Neural crest cell (in vitro differentiated cells): Measurements from ENCODE around the gene AHNAK. TPM values are rescaled to one million over a fixed set of nuclear protein-coding genes. Genes with fewer than 3 reads are reported as not detected.

Experiments
- DNase-seq: peaks from one replicate; pipeline ENCODE4 v3.0.0; 2021; ENCODE audit warnings: low read depth, mixed read lengths, low spot score
- H3K27ac Mint-ChIP-seq: one replicate; pipeline ENCODE4 v1.8.0; 2021; ENCODE audit warnings: mild to moderate bottlenecking, mixed read lengths; ENCODE audit not compliant: unreplicated experiment
- H3K27me3 Mint-ChIP-seq: 2 replicates; pipeline ENCODE4 v1.8.0; 2021; ENCODE audit warnings: low read depth, mild to moderate bottlenecking, mixed read lengths
- H3K36me3 Mint-ChIP-seq: 2 replicates; pipeline ENCODE4 v1.8.0; 2021; ENCODE audit warnings: low read depth, mild to moderate bottlenecking, mixed read lengths
- H3K4me1 Mint-ChIP-seq: 2 replicates; pipeline ENCODE4 v1.8.0; 2021; ENCODE audit warnings: mixed read lengths
- H3K4me3 Mint-ChIP-seq: one replicate; pipeline ENCODE4 v1.8.0; 2021; ENCODE audit warnings: mild to moderate bottlenecking, mixed read lengths
- H3K9me3 Mint-ChIP-seq: 2 replicates; pipeline ENCODE4 v1.8.0; 2021; ENCODE audit warnings: mixed read lengths
- total RNA-seq: library from RNA; stranded (reverse); gene quantifications from 2 replicates; pipeline ENCODE4 v1.2.1, GENCODE V29; 2021
- TF ChIP-seq, protein P1 (sequence below): fragments of 200-600 bp; sonication (generic); conservative IDR thresholded peaks from 2 replicates; pipeline ENCODE4 v1.5.0; 2021; ENCODE audit warnings: antibody characterized with exemption, mild to moderate bottlenecking

The AHNAK gene
- total RNA-seq, 1 donor from 2014 or later, result 0.65 TPM

DNA sequence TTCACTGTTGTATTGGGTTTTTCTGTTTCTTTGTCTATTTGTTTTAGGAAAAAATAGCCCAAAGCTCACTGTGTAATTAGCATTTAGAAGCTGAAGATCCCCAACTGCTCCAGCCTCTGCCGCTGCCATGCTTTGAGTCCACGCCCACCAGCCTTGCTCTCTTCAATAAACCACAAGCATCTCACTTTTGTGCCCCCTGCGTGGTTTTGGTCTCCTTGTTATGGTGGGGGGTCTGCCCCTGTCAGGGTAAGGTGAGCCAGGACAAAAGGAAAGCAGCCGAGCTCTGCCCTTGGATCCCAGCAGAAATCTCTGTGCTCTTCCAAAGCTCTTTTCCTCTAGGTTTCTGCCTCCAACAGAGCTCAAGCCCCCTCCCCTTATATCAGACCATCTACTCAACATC lies 123.6 kb downstream of the AHNAK start:
- no peak overlapping the region for H3K27ac Mint-ChIP-seq
- H3K4me1 Mint-ChIP-seq, result no peaks in the 10 kb centered on the region
- H3K36me3 Mint-ChIP-seq, result no peaks in the 10 kb centered on the region
- peaks cover 23% of the 10 kb centered on the region for H3K27me3 Mint-ChIP-seq
- H3K4me3 Mint-ChIP-seq, result no peak overlapping the region
- no peak for DNase-seq
- H3K9me3 Mint-ChIP-seq, result no peaks in the 10 kb centered on the region
- TF ChIP-seq, protein P1, sequence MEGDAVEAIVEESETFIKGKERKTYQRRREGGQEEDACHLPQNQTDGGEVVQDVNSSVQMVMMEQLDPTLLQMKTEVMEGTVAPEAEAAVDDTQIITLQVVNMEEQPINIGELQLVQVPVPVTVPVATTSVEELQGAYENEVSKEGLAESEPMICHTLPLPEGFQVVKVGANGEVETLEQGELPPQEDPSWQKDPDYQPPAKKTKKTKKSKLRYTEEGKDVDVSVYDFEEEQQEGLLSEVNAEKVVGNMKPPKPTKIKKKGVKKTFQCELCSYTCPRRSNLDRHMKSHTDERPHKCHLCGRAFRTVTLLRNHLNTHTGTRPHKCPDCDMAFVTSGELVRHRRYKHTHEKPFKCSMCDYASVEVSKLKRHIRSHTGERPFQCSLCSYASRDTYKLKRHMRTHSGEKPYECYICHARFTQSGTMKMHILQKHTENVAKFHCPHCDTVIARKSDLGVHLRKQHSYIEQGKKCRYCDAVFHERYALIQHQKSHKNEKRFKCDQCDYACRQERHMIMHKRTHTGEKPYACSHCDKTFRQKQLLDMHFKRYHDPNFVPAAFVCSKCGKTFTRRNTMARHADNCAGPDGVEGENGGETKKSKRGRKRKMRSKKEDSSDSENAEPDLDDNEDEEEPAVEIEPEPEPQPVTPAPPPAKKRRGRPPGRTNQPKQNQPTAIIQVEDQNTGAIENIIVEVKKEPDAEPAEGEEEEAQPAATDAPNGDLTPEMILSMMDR, result no peak

DNA sequence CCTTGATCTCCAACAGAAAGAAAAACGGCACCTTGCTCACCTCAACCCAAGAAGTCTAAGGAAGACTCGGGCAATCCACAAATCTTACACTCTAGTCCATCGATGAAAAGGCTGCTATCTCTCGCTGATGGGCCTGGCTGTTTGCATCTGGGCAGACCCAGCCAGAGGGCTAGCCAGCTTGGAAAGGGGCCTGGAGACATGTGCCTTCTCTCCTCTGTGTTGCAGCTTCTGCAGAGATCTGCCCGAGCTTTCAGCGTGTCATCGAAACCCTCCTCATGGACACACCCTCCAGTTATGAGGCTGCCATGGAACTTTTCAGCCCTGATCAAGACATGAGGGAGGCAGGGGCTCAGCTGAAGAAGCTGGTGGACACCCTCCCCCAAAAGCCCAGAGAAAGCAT lies 124.6 kb downstream of the AHNAK start:
- no peaks in the 10 kb centered on the region for H3K36me3 Mint-ChIP-seq
- DNase-seq, result no peak
- no peaks in the 10 kb centered on the region for H3K9me3 Mint-ChIP-seq
- no peak overlapping the region for H3K27ac Mint-ChIP-seq
- H3K4me3 Mint-ChIP-seq, result no peak overlapping the region
- peaks cover 1% of the 10 kb centered on the region for H3K4me1 Mint-ChIP-seq
- peaks cover 23% of the 10 kb centered on the region for H3K27me3 Mint-ChIP-seq
- TF ChIP-seq, protein P1, result no peak

DNA sequence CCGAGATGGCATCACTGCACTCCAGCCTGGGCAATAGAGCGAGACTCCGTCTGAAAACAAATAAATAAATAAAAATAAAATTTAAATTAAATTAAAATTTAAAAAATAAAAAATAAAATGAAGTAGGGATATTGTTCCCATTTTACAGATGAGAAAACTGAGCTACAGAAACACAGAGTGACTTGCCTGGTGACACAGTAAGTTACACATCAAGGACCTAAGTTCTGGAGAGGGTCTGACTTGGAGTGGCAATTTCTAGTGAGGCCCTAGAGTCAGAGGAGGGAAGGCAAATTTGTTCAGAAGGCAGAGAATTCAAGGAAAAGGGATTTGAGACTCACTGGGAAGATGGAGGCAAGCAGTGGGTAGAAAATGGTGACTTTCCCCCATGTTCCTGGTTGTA lies 125.7 kb downstream of the AHNAK start:
- TF ChIP-seq, protein P1, result no peak
- no peak for DNase-seq
- Mint-ChIP-seq H3K4me1 (peaks cover 9% of the 10 kb centered on the region), H3K36me3 (no peaks in the 10 kb centered on the region), H3K27ac (no peak overlapping the region), H3K27me3 (peaks cover 23% of the 10 kb centered on the region), H3K9me3 (no peaks in the 10 kb centered on the region), H3K4me3 (no peak overlapping the region)

DNA sequence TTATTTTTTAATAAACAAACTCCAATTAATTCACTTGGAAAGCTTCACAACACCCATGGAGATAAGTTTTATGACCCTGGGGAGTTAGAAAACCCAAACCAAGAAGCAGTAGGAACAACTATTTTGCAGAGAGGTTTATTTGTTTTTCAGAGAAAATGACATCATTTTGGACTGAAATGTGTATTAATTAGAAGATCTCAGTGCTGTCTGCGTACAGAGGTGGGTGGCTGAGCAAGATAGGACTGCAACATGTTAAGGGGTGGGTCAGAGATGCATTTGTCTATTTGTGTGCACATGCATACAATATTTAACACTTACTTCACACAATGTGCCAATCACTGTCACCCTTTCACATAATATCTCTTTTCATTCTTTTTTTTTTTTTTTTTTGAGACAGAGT lies 126.7 kb downstream of the AHNAK start:
- Mint-ChIP-seq H3K27ac (no peak overlapping the region), H3K4me3 (no peak overlapping the region), H3K36me3 (no peaks in the 10 kb centered on the region), H3K27me3 (peaks cover 23% of the 10 kb centered on the region), H3K9me3 (no peaks in the 10 kb centered on the region), H3K4me1 (peaks cover 9% of the 10 kb centered on the region)
- no peak for DNase-seq
- TF ChIP-seq, protein P1, result no peak

DNA sequence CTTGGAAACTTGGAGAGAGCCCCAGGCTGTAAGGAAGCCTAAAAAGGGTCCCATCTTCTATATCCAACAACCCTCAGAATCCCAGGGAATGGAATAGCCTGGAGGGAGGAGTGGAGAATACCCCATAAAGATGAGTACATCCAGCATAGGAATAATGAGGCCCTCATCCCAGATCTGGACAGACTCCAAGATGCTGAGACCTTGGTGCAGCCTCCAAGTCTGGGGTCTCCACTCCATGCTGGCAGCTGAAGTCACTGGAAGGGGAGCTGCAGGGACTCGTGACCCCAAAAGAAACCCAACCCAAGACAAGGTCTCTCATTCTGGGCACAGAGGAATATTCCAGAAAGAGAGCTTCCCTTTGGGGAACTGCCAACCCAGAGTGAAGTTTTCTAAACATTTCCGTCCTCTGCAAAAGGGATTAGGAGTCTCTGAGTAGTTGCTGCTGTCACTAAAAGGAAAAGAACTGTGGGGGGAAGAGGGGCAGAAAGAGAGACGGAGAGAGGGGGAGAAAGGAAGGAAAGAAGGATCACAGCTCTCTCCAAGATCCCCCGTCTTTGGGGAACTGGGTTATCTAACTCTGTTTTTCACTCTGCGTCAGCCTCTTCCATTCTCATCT lies 127.2 kb downstream of the AHNAK start:
- TF ChIP-seq, protein P1, result no peak
- Mint-ChIP-seq H3K4me1 (peaks cover 9% of the 10 kb centered on the region), H3K4me3 (no peak overlapping the region), H3K27me3 (peaks cover 19% of the 10 kb centered on the region), H3K9me3 (no peaks in the 10 kb centered on the region), H3K36me3 (no peaks in the 10 kb centered on the region), H3K27ac (no peak overlapping the region)
- DNase-seq, result no peak

DNA sequence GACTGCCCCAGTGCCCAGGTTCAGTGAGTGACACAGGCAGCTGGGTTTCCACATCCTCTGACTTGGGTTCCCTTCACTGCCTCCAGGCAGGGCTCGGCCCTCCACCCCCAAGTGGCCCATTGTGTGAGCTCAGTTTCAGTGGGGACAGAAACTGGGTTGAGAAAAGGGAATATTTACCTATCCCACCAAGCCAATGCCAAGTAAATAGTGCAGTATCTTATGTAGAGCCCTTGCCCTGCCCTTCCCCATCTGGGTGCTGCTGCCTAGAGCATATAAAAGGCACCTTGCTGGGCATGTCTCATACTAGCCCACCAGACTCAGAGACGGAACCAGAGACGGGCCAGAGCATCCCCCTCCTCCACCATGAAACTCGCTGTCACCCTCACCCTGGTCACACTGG lies 127.9 kb downstream of the AHNAK start, which contains the start of gene SCGB1A1:
TSS of gene SCGB1A1 (plus strand) at position 301 of the 400 bp plus-strand sequence. CDS start at position 364, 63 bp downstream.
- H3K27ac Mint-ChIP-seq, result peak within 1 kb of the TSS; percentile 57
- no peaks in the 10 kb centered on the region for H3K36me3 Mint-ChIP-seq
- H3K9me3 Mint-ChIP-seq, result no peaks in the 10 kb centered on the region
- peaks cover 15% of the 10 kb centered on the region for H3K27me3 Mint-ChIP-seq
- no peak within 1 kb of the TSS for H3K4me3 Mint-ChIP-seq
- TF ChIP-seq, protein P1, result no peak
- no peak for DNase-seq
- H3K4me1 Mint-ChIP-seq, result peaks cover 9% of the 10 kb centered on the region
